Measurements from ENCODE around the gene TUBGCP3. TPM values are rescaled to one million over a fixed set of nuclear protein-coding genes. Genes with fewer than 3 reads are reported as not detected.

The TUBGCP3 gene
- total and polyA plus RNA-seq, 9 of the 15 experiments (the other 6 are each of a cell fraction or from before 2014, with no cell fraction given): 3.0 to 24.8 (median 15.2) TPM

- TF ChIP-seq, protein P1, sequence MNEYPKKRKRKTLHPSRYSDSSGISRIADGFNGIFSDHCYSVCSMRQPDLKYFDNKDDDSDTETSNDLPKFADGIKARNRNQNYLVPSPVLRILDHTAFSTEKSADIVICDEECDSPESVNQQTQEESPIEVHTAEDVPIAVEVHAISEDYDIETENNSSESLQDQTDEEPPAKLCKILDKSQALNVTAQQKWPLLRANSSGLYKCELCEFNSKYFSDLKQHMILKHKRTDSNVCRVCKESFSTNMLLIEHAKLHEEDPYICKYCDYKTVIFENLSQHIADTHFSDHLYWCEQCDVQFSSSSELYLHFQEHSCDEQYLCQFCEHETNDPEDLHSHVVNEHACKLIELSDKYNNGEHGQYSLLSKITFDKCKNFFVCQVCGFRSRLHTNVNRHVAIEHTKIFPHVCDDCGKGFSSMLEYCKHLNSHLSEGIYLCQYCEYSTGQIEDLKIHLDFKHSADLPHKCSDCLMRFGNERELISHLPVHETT (CRISPR knock-in tag; conservative IDR thresholded peaks at IDR 0.05 in 1 of 2, IDR thresholded peaks at IDR 0.05 in 1 of 2): no peak
- no peak for TF ChIP-seq SRSF7 (optimal IDR thresholded peaks at IDR 0.05; ENCODE audit: low read depth, low read length)
- TF ChIP-seq CBX2 (IDR thresholded peaks at IDR 0.05; ENCODE audit: insufficient read depth, low read length, poor library complexity, severe bottlenecking): no peak
Observed at GRCh38 chr13:112615391-112615790, 27.4 kb upstream of the TUBGCP3 start (continued).

GRCh38 chr13:112614835-112615234 is 26.9 kb upstream of the TUBGCP3 start:
- H3K9me3 ChIP-seq (replicated peaks; ENCODE audit: control insufficient read depth, insufficient read depth, low read depth, low read length): no peaks in the 10 kb centered on the region
- POLR2A ChIA-PET: no interaction called here
- H3K27me3 ChIP-seq (ENCODE audit: control insufficient read depth in 2 of 2, insufficient read depth in 2 of 2, low read length in 2 of 2): peaks cover 5 to 54% of the 10 kb centered on the region in 2 experiments; a peak in 4 of 5 replicates
- H3K9ac ChIP-seq (ENCODE audit: insufficient read depth in 1 of 2, low read depth in 2 of 2, low read length in 2 of 2): no peak overlapping the region
- H3K4me2 ChIP-seq (ENCODE audit: insufficient read depth, low read length): no peak overlapping the region
- intact Hi-C loops (cut with micrococcal nuclease) (loop anchor here (5.0 to 10.0 kb wide), 2 partner anchors 257 to 270 kb away; no protein-coding TSS in a partner anchor), in situ Hi-C loops (cut with MboI) (loop anchor here (25.0 kb wide), 1 partner anchor 1128 kb away; no protein-coding TSS in a partner anchor)
- no peaks in the 10 kb centered on the region for H3K36me3 ChIP-seq (ENCODE audit: control insufficient read depth, insufficient read depth, low read length)
- no peak overlapping the region for H3K27ac ChIP-seq (ENCODE audit: extremely low read depth, low read depth, low read length)
- ATAC-seq (no peak), DNase-seq (ENCODE audit: extremely low read depth in 1 of 4, low spot score in 3 of 4) (no peak), FAIRE-seq (no peak)
- H3K9me1 ChIP-seq (ENCODE audit: control insufficient read depth, insufficient read depth, low read length): no peaks in the 10 kb centered on the region
- BruUV-seq (replicated peaks): no TSS peak
- no peaks in the 10 kb centered on the region for H4K20me1 ChIP-seq (replicated peaks; ENCODE audit: control insufficient read depth, insufficient read depth, low read length)
- CTCF ChIA-PET (ENCODE audit: low intra/inter-chr PET ratio): no interaction called here
- no peak overlapping the region for H2AFZ ChIP-seq (ENCODE audit: low read depth, low read length)
- WGBS (ENCODE audit: insufficient coverage, low coverage, missing lambda C conversion rate): 6% methylated on average over 7 of the region's 7 CpGs
- H3K4me1 ChIP-seq (replicated peaks in 1 of 2; ENCODE audit: control insufficient read depth in 2 of 2, insufficient read depth in 2 of 2, low read length in 2 of 2): no peaks in the 10 kb centered on the region; a peak in 1 of 5 replicates
- no peak overlapping the region for H3K4me3 ChIP-seq
- no peaks in the 10 kb centered on the region for H3K79me2 ChIP-seq (ENCODE audit: control insufficient read depth, insufficient read depth, low read length)
- TF ChIP-seq MTF1 (CRISPR knock-in tag; IDR thresholded peaks at IDR 0.05; ENCODE audit: borderline replicate concordance) (no peak), VEZF1 (CRISPR knock-in tag; IDR thresholded peaks at IDR 0.05) (no peak), U2AF1 (optimal IDR thresholded peaks at IDR 0.05; ENCODE audit: low read depth, low read length) (no peak), ATF4 (CRISPR knock-in tag; IDR thresholded peaks at IDR 0.05) (no peak), TFE3 (CRISPR knock-in tag; IDR thresholded peaks at IDR 0.05) (no peak), ZNF584 (CRISPR knock-in tag; IDR thresholded peaks at IDR 0.05; ENCODE audit: low read depth) (no peak), EGR1 (conservative IDR thresholded peaks at IDR 0.05) (no peak), SMARCE1 (IDR thresholded peaks at IDR 0.05) (no peak), TCFL5 (CRISPR knock-in tag; conservative IDR thresholded peaks at IDR 0.05) (no peak), ZNF217 (CRISPR knock-in tag; IDR thresholded peaks at IDR 0.05) (no peak)
- TF ChIP-seq, protein P2, sequence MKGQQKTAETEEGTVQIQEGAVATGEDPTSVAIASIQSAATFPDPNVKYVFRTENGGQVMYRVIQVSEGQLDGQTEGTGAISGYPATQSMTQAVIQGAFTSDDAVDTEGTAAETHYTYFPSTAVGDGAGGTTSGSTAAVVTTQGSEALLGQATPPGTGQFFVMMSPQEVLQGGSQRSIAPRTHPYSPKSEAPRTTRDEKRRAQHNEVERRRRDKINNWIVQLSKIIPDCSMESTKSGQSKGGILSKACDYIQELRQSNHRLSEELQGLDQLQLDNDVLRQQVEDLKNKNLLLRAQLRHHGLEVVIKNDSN (CRISPR knock-in tag; IDR thresholded peaks at IDR 0.05): no peak
